NOMO-1 (cell line): ENCODE data around the gene TMEM187.
A peak's percentile ranks its signal among the peaks of the same experiment; 100 is the strongest.

Experiments
- DNase-seq, 2 experiments: peaks; one replicate each; lab custom pipeline; 2025; ENCODE audit not compliant: unreplicated experiment in 2 of 2; lab: John Stamatoyannopoulos, UW

TMEM187 gene, protein sequence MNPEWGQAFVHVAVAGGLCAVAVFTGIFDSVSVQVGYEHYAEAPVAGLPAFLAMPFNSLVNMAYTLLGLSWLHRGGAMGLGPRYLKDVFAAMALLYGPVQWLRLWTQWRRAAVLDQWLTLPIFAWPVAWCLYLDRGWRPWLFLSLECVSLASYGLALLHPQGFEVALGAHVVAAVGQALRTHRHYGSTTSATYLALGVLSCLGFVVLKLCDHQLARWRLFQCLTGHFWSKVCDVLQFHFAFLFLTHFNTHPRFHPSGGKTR

DNA sequence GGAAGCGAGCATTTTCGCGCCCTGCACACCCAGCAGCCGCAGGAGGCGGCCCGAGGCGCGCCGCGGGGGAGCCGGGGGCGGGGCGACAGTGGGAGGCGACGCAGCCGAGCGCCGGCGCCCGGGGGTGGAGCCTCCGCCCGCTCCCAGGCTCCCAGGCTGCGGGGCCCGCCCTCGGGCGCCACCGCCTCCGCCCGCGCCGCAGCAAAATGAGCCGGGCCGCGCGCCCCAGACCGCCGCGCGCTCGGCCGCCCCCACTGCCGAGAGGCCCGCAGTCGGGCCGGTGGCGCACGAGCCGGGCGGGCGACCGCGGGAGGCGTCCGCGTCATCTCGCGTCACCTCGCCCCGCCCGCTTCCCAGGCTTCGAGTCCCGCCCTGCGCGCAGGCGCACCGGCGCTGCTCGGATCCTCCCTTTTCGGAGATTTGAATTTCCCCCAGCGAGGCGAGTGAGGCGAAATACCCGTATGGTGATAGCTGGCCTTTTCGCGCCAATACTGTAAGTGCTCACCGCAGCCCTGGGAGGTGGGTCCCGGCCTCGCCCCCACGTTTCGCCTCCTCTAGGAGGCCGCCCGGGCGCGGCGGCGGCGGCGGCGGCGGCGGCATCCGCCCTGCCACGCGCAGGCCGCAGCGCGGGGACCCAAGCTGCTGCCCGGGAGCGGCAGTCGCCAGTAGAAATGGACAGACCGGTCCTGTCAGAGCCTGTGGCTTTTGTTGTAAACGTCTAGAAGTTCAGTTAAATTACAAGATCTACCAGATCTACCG lies at the start of gene TMEM187:
Gene TMEM187, plus strand, starts transcription at position 387 of the 759 bp plus-strand sequence. CDS start 9,309 bp downstream, outside the sequence.
- peak; percentile 90 to 94 for DNase-seq

GRCh38 chrX:153922932-153923857 lies 49.4 kb upstream of the TMEM187 start:
- no peak for DNase-seq

DNA sequence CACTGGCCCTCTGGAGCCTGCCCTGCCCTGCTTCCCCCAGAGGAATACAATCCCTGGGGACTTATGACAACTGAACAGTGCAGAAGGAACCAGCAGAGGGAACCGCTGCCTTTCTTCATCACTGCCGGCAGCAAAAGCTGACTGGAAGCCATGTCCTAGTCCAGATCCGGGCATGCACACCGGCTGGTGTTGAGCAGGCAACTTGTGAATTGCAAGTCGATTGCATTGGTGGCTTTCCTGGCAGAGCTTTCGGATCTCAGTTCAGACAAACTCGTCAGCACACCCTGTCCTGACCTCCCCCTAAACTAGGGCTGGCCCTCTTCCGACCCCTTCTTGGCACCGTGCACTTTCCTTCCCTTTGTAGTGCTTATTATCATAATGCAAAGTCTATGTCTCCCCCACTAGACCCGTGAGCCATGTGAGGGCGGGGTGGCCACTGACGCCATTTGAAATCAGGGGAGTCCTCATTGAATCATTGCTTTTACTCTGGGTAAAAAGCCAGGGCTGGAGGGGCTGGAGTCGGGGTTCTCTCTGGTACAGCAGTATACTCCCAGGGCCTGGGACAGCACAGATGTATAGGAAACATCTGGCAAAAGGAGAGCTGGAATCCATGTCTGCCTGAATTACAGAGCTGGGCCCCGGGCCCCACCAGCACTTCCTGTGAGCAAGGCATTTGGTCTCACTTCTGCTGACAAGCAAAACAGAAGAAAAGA lies 48.2 kb upstream of the TMEM187 start:
- peak; percentile 25 to 37 for DNase-seq

DNA sequence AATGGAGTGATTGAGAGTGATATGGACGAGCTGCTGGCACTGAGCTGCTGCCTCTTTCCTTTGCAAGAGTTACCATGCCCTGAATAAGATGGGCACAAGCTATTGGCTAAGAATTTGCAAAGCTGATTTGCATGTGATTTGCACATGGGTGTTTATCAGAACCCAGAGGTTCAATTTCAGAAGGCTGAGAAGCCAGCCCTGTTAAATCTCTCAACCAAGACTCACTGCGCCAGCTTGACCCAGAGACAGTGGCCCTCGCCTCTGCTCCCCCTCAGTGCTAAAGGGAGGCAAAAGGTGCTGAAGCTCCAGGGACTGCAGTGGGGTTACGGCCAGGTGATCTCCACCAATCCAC lies 47.2 kb upstream of the TMEM187 start:
- DNase-seq = no peak

DNA sequence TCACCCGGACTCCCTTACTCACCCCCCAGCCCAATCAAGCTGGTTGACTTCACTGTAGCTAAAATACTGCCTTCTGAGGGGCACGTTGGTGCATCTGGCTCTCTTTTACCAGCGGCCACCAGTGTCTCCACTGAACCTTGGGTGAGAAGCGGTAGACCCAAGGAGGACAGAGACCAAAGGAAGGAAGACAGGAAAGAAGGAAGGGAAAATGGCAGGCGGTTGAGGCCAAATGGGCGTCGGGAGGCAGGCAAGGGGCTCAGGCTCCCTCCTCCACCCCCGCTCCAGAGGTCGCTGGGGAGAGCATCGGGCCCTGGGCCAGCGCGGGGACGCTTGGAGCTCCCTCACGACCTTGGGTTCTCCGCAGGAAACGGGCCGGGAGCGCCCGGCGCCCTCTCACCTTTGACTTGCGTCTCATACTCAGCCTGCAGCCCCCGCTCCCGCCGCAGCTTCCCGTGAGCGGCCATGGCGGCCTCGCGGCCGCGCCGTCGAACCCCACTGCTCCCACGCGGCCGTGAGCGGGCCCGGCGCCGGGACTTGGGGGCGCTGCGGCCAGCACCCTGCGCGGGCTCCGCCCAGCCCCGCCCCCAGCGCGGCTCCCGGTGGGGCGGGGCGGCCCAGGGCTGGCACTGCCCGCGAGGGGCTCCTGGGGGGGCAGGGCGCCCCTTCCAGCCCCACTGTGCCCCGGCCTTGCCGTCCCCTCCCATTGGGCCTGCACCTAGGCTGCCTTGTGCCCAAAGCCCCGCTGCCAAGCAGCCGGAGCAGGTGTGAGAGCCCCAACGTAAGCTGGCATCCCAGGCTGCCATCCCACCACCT lies 46.6 kb upstream of the TMEM187 start, which contains the start of gene ARHGAP4:
Gene ARHGAP4, minus strand, starts transcription at position 526 of the 813 bp plus-strand sequence. Its CDS starts 62 bp downstream, at position 464.
- DNase-seq = peak in 1 of 2 experiments; percentile 44

DNA sequence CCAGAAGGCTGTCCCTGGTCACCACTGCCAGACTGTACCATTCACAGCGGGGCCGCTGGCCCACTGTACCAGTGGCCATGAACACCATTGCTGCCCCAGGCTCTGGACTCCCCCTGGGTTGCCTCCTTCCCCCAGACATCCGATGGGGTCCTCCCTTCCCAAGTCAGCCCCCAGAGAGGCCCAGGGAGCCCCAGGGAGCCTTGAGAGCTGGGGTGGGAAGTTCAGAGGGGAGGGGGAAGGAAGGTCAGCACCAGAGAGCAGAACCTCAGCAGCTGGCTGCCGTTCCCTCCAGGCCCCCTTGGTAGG lies 46.0 kb upstream of the TMEM187 start:
- DNase-seq = peak; percentile 62 to 72

DNA sequence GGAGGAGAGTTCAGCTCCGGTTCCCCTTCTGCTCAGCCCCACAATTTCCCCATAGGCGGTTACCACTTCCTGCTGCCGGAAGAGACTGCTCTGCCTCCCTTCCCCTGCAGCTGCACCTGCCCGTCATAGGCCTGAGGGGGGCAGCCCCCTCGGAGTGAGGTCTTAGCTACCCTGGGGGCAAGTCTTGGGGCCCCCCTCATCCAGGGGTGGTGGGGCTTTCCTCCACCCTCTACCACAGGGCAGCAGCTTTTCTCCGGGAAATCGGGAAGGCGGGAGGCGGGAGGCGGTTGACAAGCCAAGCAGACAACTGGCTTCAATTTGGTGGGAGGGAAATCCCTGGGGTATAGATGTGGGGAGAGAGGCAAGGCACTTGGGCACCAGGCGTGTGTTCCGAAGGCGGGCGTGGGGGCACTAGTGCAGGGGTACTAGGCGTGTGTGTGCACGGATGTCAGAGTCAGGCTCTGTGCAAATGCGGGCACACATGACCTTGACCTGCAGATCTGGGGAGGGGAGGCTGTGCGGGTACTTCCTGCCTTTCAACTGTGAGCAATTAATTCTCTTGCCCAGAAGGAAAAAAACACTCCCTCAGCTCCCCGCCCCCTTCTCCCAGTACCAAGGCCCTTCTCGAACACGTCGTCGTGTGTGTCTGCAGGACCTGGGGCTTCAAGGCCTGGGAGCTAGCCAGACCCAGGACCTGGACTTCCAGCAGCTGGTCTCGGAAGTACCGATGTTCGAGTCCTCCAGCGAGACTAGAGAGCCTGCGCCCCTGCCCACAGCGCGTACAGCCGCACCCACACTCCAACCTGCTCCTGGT lies 45.5 kb upstream of the TMEM187 start:
- DNase-seq = peak; percentile 85 to 92

- no peak for DNase-seq
These were observed 45.0 kb upstream of the TMEM187 start for GRCh38 chrX:153927672-153927921.

GRCh38 chrX:153927922-153928760 lies 44.4 kb upstream of the TMEM187 start:
- DNase-seq = peak; percentile 97 to 99

- DNase-seq = no peak
These were observed 43.7 kb upstream of the TMEM187 start for GRCh38 chrX:153928846-153929245.

GRCh38 chrX:153929576-153929975 lies 43.0 kb upstream of the TMEM187 start:
- no peak for DNase-seq

GRCh38 chrX:153930011-153930910 lies 42.3 kb upstream of the TMEM187 start:
- DNase-seq = no peak

DNA sequence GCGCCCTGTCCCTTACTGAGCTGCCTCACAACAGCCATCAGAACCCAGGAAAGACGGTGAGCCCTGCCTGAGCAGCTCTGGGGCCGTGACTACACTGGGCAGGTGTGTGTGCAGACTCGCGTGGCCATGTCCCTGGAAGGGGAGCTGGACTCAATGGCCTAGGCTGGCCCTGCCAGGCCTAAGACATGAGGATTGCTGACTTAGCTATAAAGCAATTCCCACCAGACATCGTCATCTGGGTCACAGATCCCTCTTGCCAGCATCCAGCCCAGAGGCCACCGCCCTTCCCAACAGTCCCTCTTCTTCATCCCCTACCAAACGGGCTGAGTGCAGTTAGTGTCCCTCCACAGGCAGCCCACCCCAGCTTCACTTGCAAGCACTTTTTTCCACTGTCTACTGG lies 41.4 kb upstream of the TMEM187 start:
- DNase-seq = no peak

GRCh38 chrX:153931748-153932147 lies 40.8 kb upstream of the TMEM187 start:
- no peak for DNase-seq

DNA sequence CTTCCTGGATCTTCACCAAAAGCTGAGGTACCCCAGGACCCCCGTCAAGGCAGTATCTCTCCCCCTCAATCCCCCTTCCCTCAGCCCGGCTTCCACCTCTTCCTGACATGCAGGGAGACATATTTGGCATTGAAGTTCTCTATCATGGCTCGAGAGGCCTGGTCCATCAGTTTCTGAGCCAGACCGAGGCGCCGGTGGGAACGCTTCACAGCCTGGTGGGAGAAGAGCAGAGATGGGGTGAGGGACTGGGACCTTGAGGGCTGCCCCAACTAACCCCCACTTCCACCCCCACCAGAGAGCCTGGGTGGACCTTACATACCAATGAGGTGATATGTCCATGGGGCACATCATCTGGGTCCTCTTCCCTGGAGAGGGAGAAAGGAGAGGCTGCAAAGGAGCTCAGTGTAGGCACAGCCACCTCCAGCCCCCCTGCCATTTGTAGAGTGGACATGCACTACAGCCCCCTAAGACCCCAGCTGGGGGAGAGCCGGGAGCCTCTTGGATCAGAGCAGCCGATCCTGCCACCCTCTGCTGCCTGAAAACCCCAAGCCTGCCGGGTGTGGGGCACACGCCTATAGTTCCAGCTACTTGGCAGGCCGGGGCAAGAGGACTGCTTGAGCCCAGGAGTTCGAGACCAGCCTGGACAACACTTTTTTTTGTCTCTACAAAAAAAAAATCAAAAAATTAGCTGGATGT lies 40.2 kb upstream of the TMEM187 start:
- DNase-seq = no peak

DNA sequence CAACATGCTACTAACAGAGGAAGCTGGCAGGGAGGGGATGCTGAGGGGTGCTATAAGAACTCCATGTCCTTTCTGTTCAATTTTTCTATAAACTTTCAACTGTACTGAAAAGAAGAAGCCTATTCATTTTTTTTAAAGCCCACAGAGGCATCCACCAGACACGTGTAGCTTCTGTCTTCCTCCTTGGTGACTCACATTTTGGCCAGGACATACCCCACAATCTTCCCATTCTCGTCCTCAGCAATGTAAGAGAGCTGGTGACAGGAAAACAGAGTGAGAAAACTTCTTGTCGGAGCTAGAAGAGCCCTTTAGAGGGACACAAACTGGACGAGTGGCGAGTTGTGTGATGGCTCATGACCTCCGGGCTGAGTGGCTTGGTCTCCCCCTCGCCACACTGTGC lies 38.8 kb upstream of the TMEM187 start:
- DNase-seq = no peak
